GM23248 (cell line): ENCODE measurements around the gene HSPG2. TPM values are rescaled to one million over a fixed set of nuclear protein-coding genes. Genes with fewer than 3 reads are reported as not detected.

Experiments
- DNase-seq: peaks from one replicate; pipeline ENCODE4 v3.0.0-alpha.2; 2015
- H2AFZ ChIP-seq: fragments of 200-600 bp; sonication (generic); 2 replicates; pipeline ENCODE4 v1.6.1; 2016; ENCODE audit warnings: antibody characterized with exemption
- H3F3A ChIP-seq: fragments of 200-600 bp; sonication (generic); 2 replicates; pipeline ENCODE4 v1.6.1; 2016; ENCODE audit warnings: mild to moderate bottlenecking, antibody characterized with exemption, mixed run types; ENCODE audit not compliant: insufficient read depth
- H3K27ac ChIP-seq: fragments of 200-600 bp; sonication (generic); 2 replicates; pipeline ENCODE4 v1.5.1; 2016; ENCODE audit warnings: mild to moderate bottlenecking
- H3K27me3 ChIP-seq: fragments of 200-600 bp; sonication (generic); replicated peaks from 2 replicates; pipeline ENCODE4 v1.6.1; 2016; ENCODE audit warnings: mild to moderate bottlenecking; ENCODE audit not compliant: insufficient read depth
- H3K36me3 ChIP-seq: fragments of 200-600 bp; sonication (generic); 2 replicates; pipeline ENCODE4 v1.6.1; 2016; ENCODE audit warnings: low read depth, mild to moderate bottlenecking
- H3K4me1 ChIP-seq: fragments of 200-600 bp; sonication (generic); 2 replicates; pipeline ENCODE4 v1.6.1; 2016; ENCODE audit warnings: mild to moderate bottlenecking; ENCODE audit not compliant: insufficient read depth
- H3K4me2 ChIP-seq: fragments of 200-600 bp; sonication (generic); one replicate; pipeline ENCODE4 v1.6.1; 2016; ENCODE audit warnings: mild to moderate bottlenecking; ENCODE audit not compliant: unreplicated experiment
- H3K4me3 ChIP-seq: fragments of 200-600 bp; sonication (generic); 2 replicates; pipeline ENCODE4 v1.5.1; 2016; ENCODE audit warnings: mild to moderate bottlenecking
- H3K79me2 ChIP-seq: fragments of 200-600 bp; sonication (generic); 2 replicates; pipeline ENCODE4 v1.6.1; 2016; ENCODE audit warnings: mild to moderate bottlenecking; ENCODE audit not compliant: insufficient read depth
- H3K9ac ChIP-seq: fragments of 200-600 bp; sonication (generic); 2 replicates; pipeline ENCODE4 v1.6.1; 2016; ENCODE audit warnings: mild to moderate bottlenecking
- H3K9me2 ChIP-seq: fragments of 200-600 bp; sonication (generic); 2 replicates; pipeline ENCODE4 v1.6.1; 2016; ENCODE audit warnings: mixed run types, mild to moderate bottlenecking, moderate library complexity; ENCODE audit not compliant: insufficient read depth
- H3K9me3 ChIP-seq: fragments of 200-600 bp; sonication (generic); one replicate; pipeline ENCODE4 v1.6.1; 2017; ENCODE audit warnings: low read depth
- H4K20me1 ChIP-seq: fragments of 200-600 bp; sonication (generic); 2 replicates; pipeline ENCODE4 v1.6.0; 2016; ENCODE audit not compliant: insufficient read depth
- EZH2 ChIP-seq: fragments of 200-600 bp; sonication (generic); IDR thresholded peaks from 2 replicates; pipeline ENCODE4 v1.6.1; 2018; ENCODE audit warnings: antibody characterized with exemption, mild to moderate bottlenecking; ENCODE audit not compliant: insufficient read depth, poor library complexity, severe bottlenecking
- EZH2phosphoT487 ChIP-seq: fragments of 200-600 bp; sonication (generic); IDR thresholded peaks from 2 replicates; pipeline ENCODE4 v1.6.1; 2018; ENCODE audit warnings: antibody characterized with exemption, moderate library complexity, mild to moderate bottlenecking, low read depth; ENCODE audit not compliant: insufficient read depth
- WGBS, 2 experiments: methylation state at CpG; one replicate each; pipeline ENCODE4 v1.1.6; 2015 to 2017; ENCODE audit warnings: low lambda C conversion rate in 2 of 2, low coverage in 1 of 2; ENCODE audit errors: missing lambda C conversion rate in 2 of 2; 5-methylcytosine and 5-hydroxymethylcytosine counted together
- in situ Hi-C: fragments of 300-500 bp; cut with MboI; formaldehyde crosslinking; loops from 2 replicates; pipeline ENCODE4 v1.15.0; 2020
- polyA plus RNA-seq: library from polyadenylated mRNA; unstranded; fragments of >200 nt; fragmentation: Nextera tagmentation; extraction: Ambion mirVana; gene quantifications from 2 replicates; pipeline ENCODE4 v1.2.1, GENCODE V29; 2016
- total RNA-seq: library from RNA; depleted of rRNA; stranded (reverse); fragments of >200 nt; shearing (Covaris generic); gene quantifications from 2 replicates; pipeline ENCODE4 v1.2.3, GENCODE V29; 2014

HSPG2 gene
- total and polyA plus RNA-seq, 2 experiments from 2014 or later = 123 to 407 TPM

- Histone ChIP-seq H3F3A (peaks cover 27% of the 10 kb centered on the region), H3K79me2 (peaks cover 39% of the 10 kb centered on the region), H3K27me3 (no peaks in the 10 kb centered on the region), H3K4me2 (peak overlapping the region; percentile 95), H3K9me2 (no peaks in the 10 kb centered on the region), H3K36me3 (no peaks in the 10 kb centered on the region), H4K20me1 (no peaks in the 10 kb centered on the region; the same call in 1 of the 2 replicates), H3K27ac (peak overlapping the region; percentile 100), H3K9me3 (no peaks in the 10 kb centered on the region), H2AFZ (peak overlapping the region; percentile 89), H3K4me1 (peaks cover 11% of the 10 kb centered on the region), H3K4me3 (peak overlapping the region; percentile 99), H3K9ac (peak overlapping the region; percentile 99)
- DNase-seq = peak; percentile 91
- in situ Hi-C loops = no loop called here
- TF ChIP-seq EZH2 (no peak), EZH2phosphoT487 (no peak)
- 37 to 38% methylated on average over 32 of the region's 32 CpGs for WGBS, 2 experiments
These were observed 153.2 kb downstream of the HSPG2 start for GRCh38 chr1:21783679-21784603.

GRCh38 chr1:21782868-21783678 lies 154.0 kb downstream of the HSPG2 start, which contains the start of gene USP48:
USP48 (minus strand) TSS chr1:21783149; CDS start chr1:21782957, 192 bp downstream.
- H3K4me2 ChIP-seq = peak within 1 kb of the TSS; percentile 95
- DNase-seq = peak; percentile 99
- no peaks in the 10 kb centered on the region for H3K9me2 ChIP-seq
- H3K9me3 ChIP-seq = no peaks in the 10 kb centered on the region
- H3K4me3 ChIP-seq = peak within 1 kb of the TSS; percentile 99
- TF ChIP-seq EZH2phosphoT487 = no peak
- TF ChIP-seq EZH2 = no peak
- no peaks in the 10 kb centered on the region; the same call in 1 of the 2 replicates for H4K20me1 ChIP-seq
- 0 to 2% methylated on average over 65 to 68 of the region's 82 CpGs for WGBS, 2 experiments
- H3K79me2 ChIP-seq = peaks cover 47% of the 10 kb centered on the region
- no peaks in the 10 kb centered on the region for H3K36me3 ChIP-seq
- peaks cover 27% of the 10 kb centered on the region for H3F3A ChIP-seq
- no peaks in the 10 kb centered on the region for H3K27me3 ChIP-seq
- peaks cover 11% of the 10 kb centered on the region for H3K4me1 ChIP-seq
- peak within 1 kb of the TSS; percentile 89 for H2AFZ ChIP-seq
- in situ Hi-C loops = no loop called here
- H3K27ac ChIP-seq = peak within 1 kb of the TSS; percentile 100
- H3K9ac ChIP-seq = peak within 1 kb of the TSS; percentile 99

GRCh38 chr1:21782349-21782867 lies 154.7 kb downstream of the HSPG2 start:
- no peak for TF ChIP-seq EZH2phosphoT487
- no peak for TF ChIP-seq EZH2
- peaks cover 54% of the 10 kb centered on the region for H3K79me2 ChIP-seq
- H3K9ac ChIP-seq = peak overlapping the region; percentile 99
- peak overlapping the region; percentile 99 for H3K4me3 ChIP-seq
- no peaks in the 10 kb centered on the region for H3K9me2 ChIP-seq
- no peaks in the 10 kb centered on the region for H3K36me3 ChIP-seq
- H2AFZ ChIP-seq = peak overlapping the region; percentile 89
- H3K27ac ChIP-seq = peak overlapping the region; percentile 100
- DNase-seq = peak; percentile 72
- in situ Hi-C loops = no loop called here
- H3K4me1 ChIP-seq = peaks cover 11% of the 10 kb centered on the region
- H3F3A ChIP-seq = peaks cover 27% of the 10 kb centered on the region
- peaks cover 2% of the 10 kb centered on the region; the same call in 1 of the 2 replicates for H4K20me1 ChIP-seq
- H3K27me3 ChIP-seq = no peaks in the 10 kb centered on the region
- no peaks in the 10 kb centered on the region for H3K9me3 ChIP-seq
- WGBS, 2 experiments = 1 to 2% methylated on average over 37 of the region's 37 CpGs
- peak overlapping the region; percentile 95 for H3K4me2 ChIP-seq

- in situ Hi-C loops = no loop called here
- Histone ChIP-seq H3K4me3 (peak overlapping the region; percentile 99), H3K27ac (peak overlapping the region; percentile 100), H3K9me3 (no peaks in the 10 kb centered on the region), H3K4me2 (peak overlapping the region; percentile 95), H3K4me1 (peaks cover 11% of the 10 kb centered on the region), H3F3A (peaks cover 27% of the 10 kb centered on the region), H4K20me1 (peaks cover 4% of the 10 kb centered on the region; the same call in 1 of the 2 replicates), H3K9ac (peak overlapping the region; percentile 99), H2AFZ (peak overlapping the region; percentile 89), H3K79me2 (peaks cover 59% of the 10 kb centered on the region), H3K9me2 (no peaks in the 10 kb centered on the region), H3K27me3 (no peaks in the 10 kb centered on the region), H3K36me3 (no peaks in the 10 kb centered on the region)
- WGBS, 2 experiments = 1% methylated on average over 17 of the region's 17 CpGs
- no peak for TF ChIP-seq EZH2
- TF ChIP-seq EZH2phosphoT487 = no peak
- DNase-seq = peak; percentile 73
These were observed 155.2 kb downstream of the HSPG2 start for GRCh38 chr1:21781815-21782348.
